WTC11 (cell line): ENCODE results near the gene RASGEF1C.

Experiments
- CTCF ChIP-seq: fragments of 200-600 bp; IDR thresholded peaks from 2 replicates; pipeline ENCODE4 v1.8.0; 2022; ENCODE audit warnings: antibody characterized with exemption
- EMX1 ChIP-seq: fragments of 250-450 bp; sonication (Bioruptor Pico); IDR thresholded peaks from 2 replicates; pipeline ENCODE4 v1.8.0; 2021; ENCODE audit warnings: mild to moderate bottlenecking
- IRF1 ChIP-seq: sonication (generic); formaldehyde crosslinking; IDR thresholded peaks from 2 replicates; pipeline ENCODE4 v1.8.0; 2023; ENCODE audit warnings: missing genetic modification reagents
- SP1 ChIP-seq: sonication (generic); formaldehyde crosslinking; conservative IDR thresholded peaks from 2 replicates; pipeline ENCODE4 v1.8.1; 2022; ENCODE audit warnings: missing genetic modification reagents
- TF ChIP-seq, protein P1 (sequence below): sonication (generic); formaldehyde crosslinking; IDR thresholded peaks from 2 replicates; pipeline ENCODE4 v1.8.1; 2023; ENCODE audit warnings: mild to moderate bottlenecking, moderate library complexity, missing genetic modification reagents
- TF ChIP-seq, protein P2 (sequence below): sonication (generic); formaldehyde crosslinking; IDR thresholded peaks from 2 replicates; pipeline ENCODE4 v1.8.0; 2023; ENCODE audit warnings: missing genetic modification reagents, mild to moderate bottlenecking, borderline replicate concordance

DNA sequence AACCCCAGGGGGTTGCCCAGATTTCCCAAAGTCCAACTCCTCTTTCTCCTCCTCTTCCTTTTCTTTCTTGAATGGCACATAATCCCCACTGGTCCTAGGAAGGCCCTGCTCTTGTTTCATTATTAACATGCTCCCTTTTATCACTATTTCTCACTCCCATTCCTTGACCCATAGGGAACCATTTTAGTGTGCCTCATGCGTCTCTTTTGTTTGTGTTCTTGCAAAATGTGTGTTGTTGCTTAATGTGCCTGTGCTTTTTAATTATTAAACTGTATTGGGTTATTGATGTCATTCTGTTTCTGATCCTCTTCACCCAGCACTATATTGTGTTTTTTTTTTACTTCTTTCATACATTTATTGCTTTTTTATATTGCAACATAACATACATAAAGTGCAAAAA is 133.3 kb downstream of the RASGEF1C start:
- TF ChIP-seq CTCF (no peak), SP1 (no peak), IRF1 (CRISPR knock-in tag) (no peak), EMX1 (CRISPR knock-in tag) (no peak)
- TF ChIP-seq, protein P1, sequence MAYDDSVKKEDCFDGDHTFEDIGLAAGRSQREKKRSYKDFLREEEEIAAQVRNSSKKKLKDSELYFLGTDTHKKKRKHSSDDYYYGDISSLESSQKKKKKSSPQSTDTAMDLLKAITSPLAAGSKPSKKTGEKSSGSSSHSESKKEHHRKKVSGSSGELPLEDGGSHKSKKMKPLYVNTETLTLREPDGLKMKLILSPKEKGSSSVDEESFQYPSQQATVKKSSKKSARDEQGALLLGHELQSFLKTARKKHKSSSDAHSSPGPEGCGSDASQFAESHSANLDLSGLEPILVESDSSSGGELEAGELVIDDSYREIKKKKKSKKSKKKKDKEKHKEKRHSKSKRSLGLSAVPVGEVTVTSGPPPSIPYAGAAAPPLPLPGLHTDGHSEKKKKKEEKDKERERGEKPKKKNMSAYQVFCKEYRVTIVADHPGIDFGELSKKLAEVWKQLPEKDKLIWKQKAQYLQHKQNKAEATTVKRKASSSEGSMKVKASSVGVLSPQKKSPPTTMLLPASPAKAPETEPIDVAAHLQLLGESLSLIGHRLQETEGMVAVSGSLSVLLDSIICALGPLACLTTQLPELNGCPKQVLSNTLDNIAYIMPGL (CRISPR knock-in tag) = no peak
- TF ChIP-seq, protein P2, sequence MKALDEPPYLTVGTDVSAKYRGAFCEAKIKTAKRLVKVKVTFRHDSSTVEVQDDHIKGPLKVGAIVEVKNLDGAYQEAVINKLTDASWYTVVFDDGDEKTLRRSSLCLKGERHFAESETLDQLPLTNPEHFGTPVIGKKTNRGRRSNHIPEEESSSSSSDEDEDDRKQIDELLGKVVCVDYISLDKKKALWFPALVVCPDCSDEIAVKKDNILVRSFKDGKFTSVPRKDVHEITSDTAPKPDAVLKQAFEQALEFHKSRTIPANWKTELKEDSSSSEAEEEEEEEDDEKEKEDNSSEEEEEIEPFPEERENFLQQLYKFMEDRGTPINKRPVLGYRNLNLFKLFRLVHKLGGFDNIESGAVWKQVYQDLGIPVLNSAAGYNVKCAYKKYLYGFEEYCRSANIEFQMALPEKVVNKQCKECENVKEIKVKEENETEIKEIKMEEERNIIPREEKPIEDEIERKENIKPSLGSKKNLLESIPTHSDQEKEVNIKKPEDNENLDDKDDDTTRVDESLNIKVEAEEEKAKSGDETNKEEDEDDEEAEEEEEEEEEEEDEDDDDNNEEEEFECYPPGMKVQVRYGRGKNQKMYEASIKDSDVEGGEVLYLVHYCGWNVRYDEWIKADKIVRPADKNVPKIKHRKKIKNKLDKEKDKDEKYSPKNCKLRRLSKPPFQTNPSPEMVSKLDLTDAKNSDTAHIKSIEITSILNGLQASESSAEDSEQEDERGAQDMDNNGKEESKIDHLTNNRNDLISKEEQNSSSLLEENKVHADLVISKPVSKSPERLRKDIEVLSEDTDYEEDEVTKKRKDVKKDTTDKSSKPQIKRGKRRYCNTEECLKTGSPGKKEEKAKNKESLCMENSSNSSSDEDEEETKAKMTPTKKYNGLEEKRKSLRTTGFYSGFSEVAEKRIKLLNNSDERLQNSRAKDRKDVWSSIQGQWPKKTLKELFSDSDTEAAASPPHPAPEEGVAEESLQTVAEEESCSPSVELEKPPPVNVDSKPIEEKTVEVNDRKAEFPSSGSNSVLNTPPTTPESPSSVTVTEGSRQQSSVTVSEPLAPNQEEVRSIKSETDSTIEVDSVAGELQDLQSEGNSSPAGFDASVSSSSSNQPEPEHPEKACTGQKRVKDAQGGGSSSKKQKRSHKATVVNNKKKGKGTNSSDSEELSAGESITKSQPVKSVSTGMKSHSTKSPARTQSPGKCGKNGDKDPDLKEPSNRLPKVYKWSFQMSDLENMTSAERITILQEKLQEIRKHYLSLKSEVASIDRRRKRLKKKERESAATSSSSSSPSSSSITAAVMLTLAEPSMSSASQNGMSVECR (CRISPR knock-in tag) = no peak
